ENCODE results near the gene TTC16. TPM values are rescaled to one million over a fixed set of nuclear protein-coding genes. Genes with fewer than 3 reads are reported as not detected.
A peak's percentile ranks its signal among the peaks of the same experiment; 100 is the strongest.

TTC16 gene
- polyA plus RNA-seq, 1 donor from 2014 or later: 0.11 TPM

GRCh38 chr9:127714951-127715469 is 869 bp upstream of the TTC16 start:
- Histone ChIP-seq H3K4me3 (ENCODE audit: low read length) (peak overlapping the region; percentile 87), H3K9me2 (ENCODE audit: insufficient read depth, low read length) (no peaks in the 10 kb centered on the region), H3K27me3 (ENCODE audit: insufficient read depth, low read depth, low read length) (no peaks in the 10 kb centered on the region), H3K27ac (ENCODE audit: low read length) (no peak overlapping the region), H3K9ac (ENCODE audit: low read length) (peak overlapping the region; percentile 62), H3K9me3 (ENCODE audit: low read length) (no peaks in the 10 kb centered on the region), H2AFZ (ENCODE audit: low read depth, low read length) (peak overlapping the region; percentile 75), H4K20me1 (ENCODE audit: insufficient read depth) (no peaks in the 10 kb centered on the region), H3K79me2 (replicated peaks; ENCODE audit: insufficient read depth, low read length) (no peaks in the 10 kb centered on the region), H3K4me2 (ENCODE audit: low read length) (peak overlapping the region; percentile 21), H3K36me3 (ENCODE audit: insufficient read depth, low read length) (no peaks in the 10 kb centered on the region), H3F3A (ENCODE audit: insufficient read depth, low read length, poor library complexity, severe bottlenecking) (no peaks in the 10 kb centered on the region)
- TF ChIP-seq POLR2AphosphoS5 (IDR thresholded peaks at IDR 0.05): no peak
- TF ChIP-seq EP300 (conservative IDR thresholded peaks at IDR 0.05; ENCODE audit: poor library complexity, severe bottlenecking): no peak
- no peak for TF ChIP-seq MXI1 (conservative IDR thresholded peaks at IDR 0.05; ENCODE audit: poor library complexity, severe bottlenecking)
- no peak for TF ChIP-seq REST (IDR thresholded peaks at IDR 0.05; ENCODE audit: borderline replicate concordance)
- TF ChIP-seq SMC3 (conservative IDR thresholded peaks at IDR 0.05; ENCODE audit: poor library complexity): no peak
- no peak for TF ChIP-seq EZH2 (IDR thresholded peaks at IDR 0.05; ENCODE audit: borderline replicate concordance, insufficient read depth, low read length, poor library complexity, severe bottlenecking)
- TF ChIP-seq, protein P1, sequence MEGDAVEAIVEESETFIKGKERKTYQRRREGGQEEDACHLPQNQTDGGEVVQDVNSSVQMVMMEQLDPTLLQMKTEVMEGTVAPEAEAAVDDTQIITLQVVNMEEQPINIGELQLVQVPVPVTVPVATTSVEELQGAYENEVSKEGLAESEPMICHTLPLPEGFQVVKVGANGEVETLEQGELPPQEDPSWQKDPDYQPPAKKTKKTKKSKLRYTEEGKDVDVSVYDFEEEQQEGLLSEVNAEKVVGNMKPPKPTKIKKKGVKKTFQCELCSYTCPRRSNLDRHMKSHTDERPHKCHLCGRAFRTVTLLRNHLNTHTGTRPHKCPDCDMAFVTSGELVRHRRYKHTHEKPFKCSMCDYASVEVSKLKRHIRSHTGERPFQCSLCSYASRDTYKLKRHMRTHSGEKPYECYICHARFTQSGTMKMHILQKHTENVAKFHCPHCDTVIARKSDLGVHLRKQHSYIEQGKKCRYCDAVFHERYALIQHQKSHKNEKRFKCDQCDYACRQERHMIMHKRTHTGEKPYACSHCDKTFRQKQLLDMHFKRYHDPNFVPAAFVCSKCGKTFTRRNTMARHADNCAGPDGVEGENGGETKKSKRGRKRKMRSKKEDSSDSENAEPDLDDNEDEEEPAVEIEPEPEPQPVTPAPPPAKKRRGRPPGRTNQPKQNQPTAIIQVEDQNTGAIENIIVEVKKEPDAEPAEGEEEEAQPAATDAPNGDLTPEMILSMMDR (IDR thresholded peaks at IDR 0.05; ENCODE audit: poor library complexity, severe bottlenecking): no peak
- no peak for TF ChIP-seq TAF1 (IDR thresholded peaks at IDR 0.05; ENCODE audit: low read depth)
- no peak for TF ChIP-seq RAD21 (conservative IDR thresholded peaks at IDR 0.05)

GRCh38 chr9:127716412-127716811 is 533 bp downstream of the TTC16 start:
- Histone ChIP-seq H3K4me3 (ENCODE audit: low read length) (peak overlapping the region; percentile 87), H3K36me3 (ENCODE audit: insufficient read depth, low read length) (no peaks in the 10 kb centered on the region), H3K27me3 (ENCODE audit: insufficient read depth, low read depth, low read length) (no peaks in the 10 kb centered on the region), H3K27ac (ENCODE audit: low read length) (no peak overlapping the region), H2AFZ (ENCODE audit: low read depth, low read length) (peak overlapping the region; percentile 75), H3F3A (ENCODE audit: insufficient read depth, low read length, poor library complexity, severe bottlenecking) (no peaks in the 10 kb centered on the region), H3K9me3 (ENCODE audit: low read length) (no peaks in the 10 kb centered on the region), H4K20me1 (ENCODE audit: insufficient read depth) (no peaks in the 10 kb centered on the region), H3K79me2 (replicated peaks; ENCODE audit: insufficient read depth, low read length) (no peaks in the 10 kb centered on the region), H3K9ac (ENCODE audit: low read length) (peak overlapping the region; percentile 62), H3K4me2 (ENCODE audit: low read length) (peak overlapping the region; percentile 34), H3K9me2 (ENCODE audit: insufficient read depth, low read length) (no peaks in the 10 kb centered on the region)
- TF ChIP-seq RAD21 (conservative IDR thresholded peaks at IDR 0.05): no peak
- TF ChIP-seq EP300 (conservative IDR thresholded peaks at IDR 0.05; ENCODE audit: poor library complexity, severe bottlenecking): no peak
- no peak for TF ChIP-seq EZH2 (IDR thresholded peaks at IDR 0.05; ENCODE audit: borderline replicate concordance, insufficient read depth, low read length, poor library complexity, severe bottlenecking)
- no peak for TF ChIP-seq SMC3 (conservative IDR thresholded peaks at IDR 0.05; ENCODE audit: poor library complexity)
- no peak for TF ChIP-seq REST (IDR thresholded peaks at IDR 0.05; ENCODE audit: borderline replicate concordance)
- no peak for TF ChIP-seq TAF1 (IDR thresholded peaks at IDR 0.05; ENCODE audit: low read depth)
- TF ChIP-seq POLR2AphosphoS5 (IDR thresholded peaks at IDR 0.05): no peak
- TF ChIP-seq, protein P1 (IDR thresholded peaks at IDR 0.05; ENCODE audit: poor library complexity, severe bottlenecking): no peak
- TF ChIP-seq MXI1 (conservative IDR thresholded peaks at IDR 0.05; ENCODE audit: poor library complexity, severe bottlenecking): no peak

Measured in neural cell (in vitro differentiated cells).